Glomerular endothelial cell (primary cell): Measurements from ENCODE around the gene ROR1. TPM values are rescaled to one million over a fixed set of nuclear protein-coding genes. Genes with fewer than 3 reads are reported as not detected.
"Not testable (repeated sequence)": the region's sequence is repeated elsewhere in the genome, so short reads cannot be mapped to it uniquely, and the experiment has no call there.

Experiments used
- DNase-seq: peaks from one replicate; pipeline ENCODE4 v3.0.0-alpha.2; 2011; ENCODE audit warnings: low read depth, low spot score; ENCODE audit errors: extremely low read depth
- total RNA-seq: library from RNA; depleted of rRNA; stranded (reverse); fragments of >200 nt; gene quantifications from 2 replicates; pipeline ENCODE4 v1.2.3, GENCODE V29; 2015

Gene ROR1
- total RNA-seq, 1 donor from 2014 or later, result 28.5 TPM

- no peak for DNase-seq
Measured at GRCh38 chr1:63819795-63820194, 46.0 kb downstream of the ROR1 start.

- no peak for DNase-seq
Measured at GRCh38 chr1:63821091-63822005, 47.5 kb downstream of the ROR1 start.

GRCh38 chr1:63822540-63822939 is 48.7 kb downstream of the ROR1 start:
- no peak for DNase-seq

- DNase-seq, result no peak
Measured at GRCh38 chr1:63824451-63824850, 50.6 kb downstream of the ROR1 start.

- DNase-seq, result no peak
Measured at GRCh38 chr1:63825111-63825510, 51.3 kb downstream of the ROR1 start.

GRCh38 chr1:63826246-63826861 is 52.5 kb downstream of the ROR1 start:
- not testable (repeated sequence) for DNase-seq

GRCh38 chr1:63827411-63828321 is 53.8 kb downstream of the ROR1 start:
- DNase-seq, result no peak

GRCh38 chr1:63828322-63829044 is 54.7 kb downstream of the ROR1 start:
- no peak for DNase-seq

- no peak for DNase-seq
Measured at GRCh38 chr1:63829349-63830327, 55.8 kb downstream of the ROR1 start.

- no peak for DNase-seq
Measured at GRCh38 chr1:63831409-63831808, 57.6 kb downstream of the ROR1 start.

- DNase-seq, result no peak
Measured at GRCh38 chr1:63833363-63834119, 59.7 kb downstream of the ROR1 start.

- no peak for DNase-seq
Measured at GRCh38 chr1:63835128-63835527, 61.3 kb downstream of the ROR1 start.

GRCh38 chr1:63836374-63836773 is 62.6 kb downstream of the ROR1 start:
- no peak for DNase-seq

- DNase-seq, result no peak
Measured at GRCh38 chr1:63836830-63837229, 63.0 kb downstream of the ROR1 start.

GRCh38 chr1:63843010-63843409 is 69.2 kb downstream of the ROR1 start:
- DNase-seq, result no peak

GRCh38 chr1:63843884-63844283 is 70.1 kb downstream of the ROR1 start:
- DNase-seq, result no peak

GRCh38 chr1:63845346-63845745 is 71.5 kb downstream of the ROR1 start:
- DNase-seq, result no peak

GRCh38 chr1:63847308-63847910 is 73.6 kb downstream of the ROR1 start:
- no peak for DNase-seq
